Fibroblast of mammary gland (primary cell): ENCODE results near the gene WNT8B.

Source experiments
- DNase-seq: peaks from one replicate; pipeline ENCODE4 v3.0.0-alpha.2; 2010; ENCODE audit warnings: low read depth
- H3K4me3 ChIP-seq: 2 replicates; pipeline ENCODE4 v1.5.1; 2011; ENCODE audit warnings: low read depth, mild to moderate bottlenecking, low read length, moderate library complexity; ENCODE audit not compliant: control insufficient read depth
- TF ChIP-seq, protein P1 (sequence below): conservative IDR thresholded peaks from 2 replicates; pipeline ENCODE4 v1.5.1; 2011; ENCODE audit warnings: low read depth, low read length, inconsistent platforms; ENCODE audit not compliant: control insufficient read depth, insufficient read depth

Gene WNT8B

DNA sequence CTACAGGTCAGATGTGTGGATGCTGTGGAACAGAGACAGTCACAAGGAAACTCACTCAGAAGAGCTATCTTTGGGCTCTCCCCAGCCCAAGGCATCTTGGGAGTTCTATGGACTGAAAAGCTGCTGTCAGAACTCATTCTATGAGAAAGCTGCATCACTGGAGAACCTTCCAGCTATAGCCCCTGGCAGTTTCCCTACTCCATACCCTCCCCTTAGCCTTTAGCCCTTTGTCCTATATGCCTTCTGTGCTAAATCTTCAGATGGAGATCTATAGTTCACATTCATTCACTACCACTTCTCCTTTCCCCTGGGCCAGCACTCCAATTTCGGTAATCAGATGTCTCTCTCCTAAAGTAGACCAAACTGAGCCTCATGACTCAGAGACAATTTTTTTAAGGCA is 6.9 kb downstream of the WNT8B start:
- DNase-seq, result no peak
- no peak overlapping the region for H3K4me3 ChIP-seq
- TF ChIP-seq, protein P1, sequence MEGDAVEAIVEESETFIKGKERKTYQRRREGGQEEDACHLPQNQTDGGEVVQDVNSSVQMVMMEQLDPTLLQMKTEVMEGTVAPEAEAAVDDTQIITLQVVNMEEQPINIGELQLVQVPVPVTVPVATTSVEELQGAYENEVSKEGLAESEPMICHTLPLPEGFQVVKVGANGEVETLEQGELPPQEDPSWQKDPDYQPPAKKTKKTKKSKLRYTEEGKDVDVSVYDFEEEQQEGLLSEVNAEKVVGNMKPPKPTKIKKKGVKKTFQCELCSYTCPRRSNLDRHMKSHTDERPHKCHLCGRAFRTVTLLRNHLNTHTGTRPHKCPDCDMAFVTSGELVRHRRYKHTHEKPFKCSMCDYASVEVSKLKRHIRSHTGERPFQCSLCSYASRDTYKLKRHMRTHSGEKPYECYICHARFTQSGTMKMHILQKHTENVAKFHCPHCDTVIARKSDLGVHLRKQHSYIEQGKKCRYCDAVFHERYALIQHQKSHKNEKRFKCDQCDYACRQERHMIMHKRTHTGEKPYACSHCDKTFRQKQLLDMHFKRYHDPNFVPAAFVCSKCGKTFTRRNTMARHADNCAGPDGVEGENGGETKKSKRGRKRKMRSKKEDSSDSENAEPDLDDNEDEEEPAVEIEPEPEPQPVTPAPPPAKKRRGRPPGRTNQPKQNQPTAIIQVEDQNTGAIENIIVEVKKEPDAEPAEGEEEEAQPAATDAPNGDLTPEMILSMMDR, result no peak

GRCh38 chr10:100470367-100470766 is 7.6 kb downstream of the WNT8B start:
- TF ChIP-seq, protein P1, result no peak
- peak; percentile 27 for DNase-seq
- H3K4me3 ChIP-seq, result no peak overlapping the region

- DNase-seq, result peak; percentile 10
- TF ChIP-seq, protein P1, result no peak
- H3K4me3 ChIP-seq, result no peak overlapping the region
Measured at GRCh38 chr10:100477970-100478369, 15.2 kb downstream of the WNT8B start.

DNA sequence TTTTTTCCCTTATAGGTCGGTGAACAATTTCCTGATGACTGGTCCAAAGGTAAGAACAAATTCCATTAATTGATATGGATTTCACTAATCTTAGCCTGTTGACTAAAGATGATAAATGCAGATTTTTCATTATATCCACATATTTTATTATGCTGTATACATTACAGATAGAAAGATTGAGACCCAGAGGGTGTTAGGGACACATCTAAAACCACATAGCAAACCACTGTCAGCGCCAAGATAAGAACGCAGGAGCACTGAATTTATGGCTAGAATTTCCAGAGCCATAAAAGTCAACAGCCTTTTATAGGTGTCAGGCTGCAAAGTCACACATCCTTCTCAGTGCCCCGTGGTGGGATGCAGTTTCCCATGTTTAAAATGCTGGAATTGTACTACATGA is 16.2 kb downstream of the WNT8B start:
- H3K4me3 ChIP-seq, result no peak overlapping the region
- no peak for DNase-seq
- TF ChIP-seq, protein P1, result no peak

- TF ChIP-seq, protein P1, result no peak
- no peak overlapping the region for H3K4me3 ChIP-seq
- DNase-seq, result no peak
Measured at GRCh38 chr10:100480002-100480401, 17.2 kb downstream of the WNT8B start.

GRCh38 chr10:100481462-100482081 is 18.8 kb downstream of the WNT8B start:
- H3K4me3 ChIP-seq, result peak overlapping the region; percentile 48
- DNase-seq, result peak; percentile 84
- TF ChIP-seq, protein P1, result no peak
